MG63 (cell line): Measurements from ENCODE around the gene RRAD. TPM values are rescaled to one million over a fixed set of nuclear protein-coding genes. Genes with fewer than 3 reads are reported as not detected.

Experiments
- DNase-seq: peaks from one replicate; pipeline ENCODE4 v3.0.0-alpha.2; 2020
- H3K27me3 ChIP-seq: fragments of 250-450 bp; sonication (Bioruptor Pico); 2 replicates; pipeline ENCODE4 v1.5.1; 2020; ENCODE audit warnings: mild to moderate bottlenecking, moderate library complexity
- H3K36me3 ChIP-seq: fragments of 250-450 bp; sonication (Bioruptor Pico); 2 replicates; pipeline ENCODE4 v1.5.1; 2020; ENCODE audit warnings: mild to moderate bottlenecking, moderate library complexity
- H3K4me3 ChIP-seq: fragments of 250-450 bp; sonication (Bioruptor Pico); 2 replicates; pipeline ENCODE4 v1.5.1; 2020; ENCODE audit warnings: mild to moderate bottlenecking, moderate library complexity
- H3K9me3 ChIP-seq: fragments of 250-450 bp; sonication (Bioruptor Pico); 2 replicates; pipeline ENCODE4 v1.5.1; 2020; ENCODE audit warnings: mild to moderate bottlenecking, moderate library complexity
- total RNA-seq: library from RNA; depleted of rRNA; stranded (reverse); fragments of >200 nt; shearing (Covaris generic); gene quantifications from 2 replicates; pipeline ENCODE4 v1.2.3, GENCODE V29; 2014; ENCODE audit warnings: low replicate concordance; rRNA removed

RRAD gene
- total RNA-seq, 1 experiment from 2014 or later = 10.4 TPM

DNA sequence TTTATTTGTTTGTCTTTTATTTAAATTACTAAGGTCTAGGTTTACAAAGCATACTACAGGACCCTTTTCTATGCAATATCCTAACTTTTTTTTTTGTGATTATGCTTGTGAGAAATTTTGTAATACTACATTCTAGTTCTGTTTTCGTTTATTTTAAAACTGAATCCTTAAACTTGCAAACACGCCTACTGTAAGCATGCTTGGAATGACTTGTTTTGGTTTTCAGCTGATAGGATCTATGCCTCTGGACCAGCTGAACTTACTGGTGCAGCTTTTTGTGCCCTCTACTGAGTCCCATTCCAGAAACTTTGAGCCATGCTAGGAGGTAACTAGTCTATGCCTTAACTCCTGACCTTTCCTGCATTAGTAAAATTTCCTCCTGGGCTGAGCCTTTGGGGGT, 39.0 kb downstream of the RRAD start:
- DNase-seq = no peak
- Histone ChIP-seq H3K9me3 (no peaks in the 10 kb centered on the region), H3K36me3 (no peaks in the 10 kb centered on the region), H3K4me3 (no peak overlapping the region), H3K27me3 (no peaks in the 10 kb centered on the region)

GRCh38 chr16:66885491-66885890, 39.8 kb downstream of the RRAD start:
- Histone ChIP-seq H3K27me3 (no peaks in the 10 kb centered on the region), H3K36me3 (no peaks in the 10 kb centered on the region), H3K9me3 (no peaks in the 10 kb centered on the region), H3K4me3 (no peak overlapping the region)
- DNase-seq = no peak

DNA sequence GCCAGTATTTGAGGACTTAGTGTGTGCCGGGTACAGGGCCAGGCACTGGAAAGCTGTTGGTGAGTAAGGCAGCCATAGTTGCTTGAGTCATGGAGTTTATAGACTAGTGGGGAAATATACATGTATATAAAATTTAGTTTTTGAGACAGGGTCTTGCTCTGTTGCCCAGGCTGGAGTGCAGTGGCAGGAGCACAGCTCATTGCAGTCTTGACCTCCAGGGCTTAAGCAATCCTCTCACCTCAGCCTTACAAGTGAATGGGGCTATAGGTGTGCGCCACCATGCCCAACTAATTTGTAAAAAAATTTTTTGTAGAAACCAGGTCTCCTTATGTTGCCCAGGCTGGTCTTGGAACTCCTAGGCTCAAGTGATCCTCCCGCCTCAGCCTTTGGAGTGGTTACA, 42.6 kb downstream of the RRAD start:
- H3K4me3 ChIP-seq = no peak overlapping the region
- H3K9me3 ChIP-seq = no peaks in the 10 kb centered on the region
- no peak for DNase-seq
- H3K36me3 ChIP-seq = no peaks in the 10 kb centered on the region
- no peaks in the 10 kb centered on the region for H3K27me3 ChIP-seq

DNA sequence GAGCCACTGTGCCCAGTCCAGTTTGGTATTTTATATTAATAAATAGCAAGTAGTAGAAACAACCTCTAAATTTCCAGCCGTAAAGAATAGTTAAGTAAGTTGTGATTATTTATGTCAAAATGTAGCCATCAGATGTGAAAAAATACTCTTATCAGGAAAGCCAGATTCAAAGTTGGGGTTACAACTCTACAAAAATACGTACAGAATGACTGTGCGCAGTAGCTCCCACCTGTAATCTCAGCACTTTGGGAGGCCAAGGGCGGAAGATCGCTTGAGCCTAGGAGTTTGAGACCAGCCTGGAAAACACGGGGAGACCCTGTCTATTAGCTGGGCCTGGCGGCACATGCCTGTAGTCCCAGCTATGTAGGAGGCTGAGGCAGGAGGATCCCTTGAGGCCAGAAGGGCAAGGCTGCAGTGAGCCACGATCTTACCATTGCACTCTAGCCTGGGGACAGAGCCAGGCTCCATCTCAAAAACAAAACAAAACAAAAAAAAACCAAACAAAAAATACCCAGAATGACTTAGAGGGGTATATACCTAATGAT, 43.3 kb downstream of the RRAD start:
- H3K9me3 ChIP-seq = no peaks in the 10 kb centered on the region
- no peaks in the 10 kb centered on the region for H3K36me3 ChIP-seq
- no peak for DNase-seq
- no peak overlapping the region for H3K4me3 ChIP-seq
- no peaks in the 10 kb centered on the region for H3K27me3 ChIP-seq

DNA sequence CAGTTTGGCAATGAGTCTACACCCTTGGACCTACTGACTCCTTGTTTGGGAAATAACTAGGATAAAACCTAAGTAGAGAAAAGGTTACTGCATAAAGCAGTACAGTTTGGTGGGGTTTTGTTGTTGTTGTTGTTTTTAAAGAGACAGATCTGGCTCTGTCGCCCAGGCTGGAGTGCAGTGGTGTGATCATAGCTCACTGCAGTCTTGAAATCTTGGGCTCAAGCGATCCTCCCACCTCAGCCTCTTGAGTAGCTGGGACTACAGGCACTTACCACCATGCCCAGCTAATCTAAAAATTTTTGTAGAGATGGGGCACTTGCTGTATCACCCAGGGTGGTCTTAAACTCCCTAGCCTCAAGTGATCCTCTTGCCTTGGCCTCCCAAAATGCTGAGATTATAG, 43.8 kb downstream of the RRAD start:
- H3K27me3 ChIP-seq = no peaks in the 10 kb centered on the region
- DNase-seq = no peak
- H3K36me3 ChIP-seq = no peaks in the 10 kb centered on the region
- peak overlapping the region; percentile 80 for H3K4me3 ChIP-seq
- no peaks in the 10 kb centered on the region for H3K9me3 ChIP-seq

- DNase-seq = peak; percentile 28
- H3K4me3 ChIP-seq = peak overlapping the region; percentile 80
- no peaks in the 10 kb centered on the region for H3K9me3 ChIP-seq
- no peaks in the 10 kb centered on the region for H3K36me3 ChIP-seq
- H3K27me3 ChIP-seq = no peaks in the 10 kb centered on the region
Measured at GRCh38 chr16:66881014-66881417, 44.3 kb downstream of the RRAD start.

DNA sequence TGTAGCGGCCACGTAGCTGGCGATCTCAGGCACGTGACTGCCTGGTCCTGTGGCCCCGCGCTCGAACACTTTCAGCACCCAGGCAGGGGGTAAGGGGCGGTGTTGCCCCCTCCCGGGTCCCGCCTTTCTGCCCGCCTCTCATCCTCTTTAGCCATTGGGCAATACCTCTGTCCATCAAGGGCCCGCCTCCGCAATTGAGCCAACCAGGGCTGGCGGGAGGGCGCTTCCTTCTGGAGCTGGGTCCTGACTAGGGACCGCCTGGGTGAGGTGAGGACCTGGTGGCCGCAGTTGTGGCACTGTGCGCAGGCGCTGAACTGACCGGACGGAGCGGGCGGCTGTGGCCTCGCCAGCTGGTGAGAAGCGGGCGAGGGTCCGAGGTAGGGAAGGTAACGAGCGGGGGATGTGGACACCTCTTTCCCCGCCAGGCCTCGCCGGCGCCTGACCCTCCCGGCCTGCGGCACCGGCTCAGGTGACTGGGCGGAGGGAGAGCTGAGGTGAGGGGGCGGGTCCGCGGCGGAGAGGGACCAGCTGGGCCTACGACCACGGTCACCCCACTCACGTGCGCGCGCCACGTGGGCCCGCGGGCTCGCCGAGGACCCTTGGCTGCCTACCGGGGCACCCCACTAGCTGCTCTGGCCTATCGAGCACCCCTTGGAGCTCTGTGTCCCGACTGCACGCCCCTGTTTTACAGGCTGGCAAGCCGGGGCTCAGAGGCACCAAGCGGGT, 44.9 kb downstream of the RRAD start, which contains the start of gene PDP2:
PDP2 (plus strand) TSS at position 228 of the 726 bp plus-strand sequence. CDS start 3,770 bp downstream, outside the sequence.
- H3K36me3 ChIP-seq = no peaks in the 10 kb centered on the region
- H3K9me3 ChIP-seq = no peaks in the 10 kb centered on the region
- no peaks in the 10 kb centered on the region for H3K27me3 ChIP-seq
- H3K4me3 ChIP-seq = peak within 1 kb of the TSS; percentile 80
- DNase-seq = peak; percentile 86

DNA sequence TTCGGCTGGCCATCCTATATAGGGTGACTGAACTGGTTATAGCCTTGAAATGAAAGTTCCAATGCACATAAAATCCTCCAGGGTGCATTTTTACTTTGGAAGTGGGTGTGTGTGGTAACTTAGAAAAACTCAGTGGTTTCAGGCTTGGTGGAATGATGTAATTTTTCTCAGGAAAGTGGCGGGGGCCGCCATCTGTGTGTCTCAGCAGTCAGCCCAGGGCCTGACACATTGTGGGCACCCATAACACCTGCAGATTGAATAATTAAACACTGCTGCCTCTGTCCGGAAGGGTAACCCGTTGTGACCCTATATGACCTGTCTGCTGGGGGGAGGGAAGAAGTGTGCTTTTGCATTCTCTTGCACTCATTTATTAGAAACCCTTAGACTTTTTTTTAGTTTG, 47.3 kb downstream of the RRAD start:
- DNase-seq = no peak

GRCh38 chr16:66874079-66874775, 51.1 kb downstream of the RRAD start:
- H3K4me3 ChIP-seq = no peak overlapping the region
- no peak for DNase-seq
- H3K9me3 ChIP-seq = no peaks in the 10 kb centered on the region
- no peaks in the 10 kb centered on the region for H3K27me3 ChIP-seq
- H3K36me3 ChIP-seq = no peaks in the 10 kb centered on the region

More for the DNA sequence above, 47.3 kb downstream of the RRAD start:
- Histone ChIP-seq H3K4me3 (no peak overlapping the region), H3K27me3 (no peaks in the 10 kb centered on the region), H3K9me3 (no peaks in the 10 kb centered on the region), H3K36me3 (no peaks in the 10 kb centered on the region)

DNA sequence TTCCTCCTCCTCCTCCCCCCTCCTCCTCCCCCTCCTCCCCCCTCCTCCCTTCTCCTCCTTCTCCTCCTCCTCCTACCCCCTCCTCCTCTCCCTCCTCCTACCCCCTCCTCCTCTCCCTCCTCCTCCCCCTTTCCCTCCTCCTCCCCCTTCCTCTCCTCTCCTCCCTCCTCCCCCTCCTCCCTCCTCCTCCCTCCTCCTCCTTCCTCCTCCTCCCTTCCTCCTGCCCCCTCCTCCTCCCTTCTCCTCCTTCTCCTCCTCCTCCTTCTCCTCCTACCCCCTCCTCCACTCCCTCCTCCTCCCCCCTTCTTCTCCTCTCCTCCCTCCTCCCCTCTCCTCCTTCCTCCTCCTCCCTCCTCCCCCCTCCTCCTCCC, 51.7 kb downstream of the RRAD start:
- no peak overlapping the region for H3K4me3 ChIP-seq
- no peak for DNase-seq
- H3K27me3 ChIP-seq = no peaks in the 10 kb centered on the region
- H3K36me3 ChIP-seq = no peaks in the 10 kb centered on the region
- H3K9me3 ChIP-seq = no peaks in the 10 kb centered on the region

DNA sequence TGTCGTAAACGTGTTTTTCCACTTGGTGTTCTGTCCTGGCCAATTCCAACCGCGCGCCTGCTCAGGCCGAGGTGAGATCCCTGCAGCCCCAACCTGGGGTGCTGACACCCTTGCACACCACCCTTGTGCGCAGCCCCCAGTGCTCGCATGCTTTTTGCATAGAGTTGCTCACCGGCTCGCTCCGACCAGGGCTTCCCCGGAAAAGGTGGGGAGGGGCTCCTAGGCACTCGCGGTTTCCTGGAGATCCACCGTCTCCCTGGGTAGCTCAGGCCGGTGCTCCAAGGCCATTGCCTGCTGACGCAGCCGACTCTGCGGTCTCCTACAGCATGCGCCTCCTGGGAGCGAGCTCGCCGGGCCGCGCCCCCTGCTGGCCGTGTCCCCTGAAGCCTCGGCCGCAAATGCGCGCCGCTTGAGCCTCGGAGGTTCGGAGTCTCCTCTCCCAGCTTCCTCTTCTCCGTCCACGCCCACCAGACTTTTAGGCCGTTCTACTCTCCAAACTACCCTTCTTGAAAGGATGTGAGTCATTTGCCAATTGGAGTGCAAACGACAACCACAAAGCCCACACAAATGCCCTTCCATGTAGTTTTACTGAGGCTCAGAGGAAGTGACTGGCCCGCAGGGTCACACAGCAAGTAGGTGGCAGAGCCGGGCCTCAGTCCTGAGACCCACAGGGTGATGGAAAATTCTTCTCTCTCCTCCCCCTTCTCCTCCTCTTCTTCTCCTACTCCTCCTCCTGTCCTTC, 52.2 kb downstream of the RRAD start:
- no peaks in the 10 kb centered on the region for H3K9me3 ChIP-seq
- H3K27me3 ChIP-seq = no peaks in the 10 kb centered on the region
- DNase-seq = peak; percentile 91
- no peaks in the 10 kb centered on the region for H3K36me3 ChIP-seq
- peak overlapping the region; percentile 40 for H3K4me3 ChIP-seq

- no peak for DNase-seq
- Histone ChIP-seq H3K4me3 (peak overlapping the region; percentile 40), H3K36me3 (no peaks in the 10 kb centered on the region), H3K27me3 (no peaks in the 10 kb centered on the region), H3K9me3 (no peaks in the 10 kb centered on the region)
Measured at GRCh38 chr16:66872559-66872942, 52.8 kb downstream of the RRAD start.

DNA sequence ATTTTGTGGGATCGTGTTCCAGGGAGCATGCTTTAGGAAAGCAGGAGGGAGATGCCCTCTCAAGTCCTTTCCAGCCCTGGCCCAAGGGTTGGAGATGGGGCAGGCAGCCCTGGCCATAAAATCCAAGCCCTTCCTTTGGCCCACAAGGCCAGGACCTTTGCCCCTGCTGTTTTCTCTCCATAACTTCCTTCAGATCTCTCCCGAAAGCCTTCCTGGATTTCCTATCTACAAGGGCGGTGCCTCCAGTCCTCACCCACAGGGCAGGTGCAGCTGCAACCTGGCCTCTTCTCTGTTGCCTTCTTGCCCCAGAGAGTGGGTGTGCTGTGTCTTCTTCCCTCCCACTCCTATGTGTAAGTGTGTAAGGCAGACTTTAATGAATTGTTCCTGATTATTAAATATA, 53.5 kb downstream of the RRAD start:
- no peaks in the 10 kb centered on the region for H3K36me3 ChIP-seq
- no peaks in the 10 kb centered on the region for H3K9me3 ChIP-seq
- no peak for DNase-seq
- H3K27me3 ChIP-seq = no peaks in the 10 kb centered on the region
- no peak overlapping the region for H3K4me3 ChIP-seq

Other genes with a start within 250 kb of the RRAD start
- 1.5 and 2.9 TPM in 2 replicates for gene CMTM4, start 228.8 kb downstream of the RRAD start, total RNA-seq
- 23.2 and 27.2 TPM in 2 replicates for gene DYNC1LI2, start 173.9 kb downstream of the RRAD start, total RNA-seq
- gene TERB1, start 124.0 kb downstream of the RRAD start, total RNA-seq = not detected in 2 replicates
- 96.2 and 150 TPM in 2 replicates for gene NAE1, start 94.6 kb downstream of the RRAD start, total RNA-seq
- not detected in 2 replicates for gene CA7, start 81.1 kb downstream of the RRAD start, total RNA-seq
- gene PDP2, start 45.0 kb downstream of the RRAD start, total RNA-seq = 2.5 and 6.4 TPM in 2 replicates
- not detected in 2 replicates for gene CDH16, start 6.7 kb downstream of the RRAD start, total RNA-seq
- gene CIAO2B, start 8.9 kb upstream of the RRAD start, total RNA-seq = 52.7 and 125 TPM in 2 replicates
- gene CES2, start 10.0 kb upstream of the RRAD start, total RNA-seq = 12.8 and 32.7 TPM in 2 replicates
- 1.3 and 1.9 TPM in 2 replicates for gene CES3, start 35.7 kb upstream of the RRAD start, total RNA-seq
- gene CES4A, start 63.1 kb upstream of the RRAD start, total RNA-seq = 0.82 TPM in 1 of 2 replicates, not detected in the other
- gene CBFB, start 103.6 kb upstream of the RRAD start, total RNA-seq = 15.8 and 22.5 TPM in 2 replicates
- gene PHAF1, start 184.4 kb upstream of the RRAD start, total RNA-seq = 5.6 and 18.9 TPM in 2 replicates
- gene B3GNT9, start 225.5 kb upstream of the RRAD start, total RNA-seq = 5.2 and 10.0 TPM in 2 replicates
- gene TRADD, start 234.4 kb upstream of the RRAD start, total RNA-seq = 11.4 and 14.4 TPM in 2 replicates
- gene FBXL8, start 234.4 kb upstream of the RRAD start, total RNA-seq = 2.5 and 7.0 TPM in 2 replicates
- gene HSF4, start 239.2 kb upstream of the RRAD start, total RNA-seq = 3.9 TPM in 1 of 2 replicates, not detected in the other
- 9.9 and 16.5 TPM in 2 replicates for gene NOL3, start 245.0 kb upstream of the RRAD start, total RNA-seq